GM19324 (cell line): ENCODE measurements around the gene NR2F6.

Source experiments
- ATAC-seq: cut with Tn5 transposase; IDR thresholded peaks from one replicate; pipeline ENCODE4 v1.9.1; 2021; ENCODE audit warnings: mild to moderate bottlenecking, moderate library complexity; ENCODE audit not compliant: unreplicated experiment, low FRiP score

NR2F6 gene

DNA sequence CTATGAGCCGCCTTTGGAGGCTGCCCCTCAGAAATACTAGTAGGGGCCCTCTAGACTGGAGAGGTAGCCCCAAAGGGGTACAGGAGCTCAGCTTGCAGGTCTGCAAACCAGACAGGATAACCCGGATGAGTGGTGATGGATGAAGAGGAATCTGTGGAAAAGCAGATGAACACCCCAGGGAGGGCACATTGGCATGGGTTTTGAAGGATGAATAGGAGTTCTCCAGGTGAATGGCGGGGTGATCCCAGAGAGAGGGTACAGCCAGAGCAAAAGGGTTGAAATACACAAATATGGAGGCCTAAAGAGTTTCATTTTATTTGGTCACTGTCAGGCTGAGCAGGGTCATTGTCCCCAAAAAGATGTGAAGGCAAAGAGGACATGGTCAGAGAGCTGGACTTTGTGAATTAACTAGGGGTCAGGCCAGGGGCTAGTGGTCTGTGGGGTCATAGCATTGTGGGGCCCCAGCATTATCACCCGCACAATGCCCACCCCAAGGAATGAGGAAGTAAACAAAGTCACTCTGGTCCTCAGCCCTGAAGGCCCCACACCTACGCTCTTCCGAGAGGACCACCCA lies 4.8 kb downstream of the NR2F6 start:
- ATAC-seq = no peak

DNA sequence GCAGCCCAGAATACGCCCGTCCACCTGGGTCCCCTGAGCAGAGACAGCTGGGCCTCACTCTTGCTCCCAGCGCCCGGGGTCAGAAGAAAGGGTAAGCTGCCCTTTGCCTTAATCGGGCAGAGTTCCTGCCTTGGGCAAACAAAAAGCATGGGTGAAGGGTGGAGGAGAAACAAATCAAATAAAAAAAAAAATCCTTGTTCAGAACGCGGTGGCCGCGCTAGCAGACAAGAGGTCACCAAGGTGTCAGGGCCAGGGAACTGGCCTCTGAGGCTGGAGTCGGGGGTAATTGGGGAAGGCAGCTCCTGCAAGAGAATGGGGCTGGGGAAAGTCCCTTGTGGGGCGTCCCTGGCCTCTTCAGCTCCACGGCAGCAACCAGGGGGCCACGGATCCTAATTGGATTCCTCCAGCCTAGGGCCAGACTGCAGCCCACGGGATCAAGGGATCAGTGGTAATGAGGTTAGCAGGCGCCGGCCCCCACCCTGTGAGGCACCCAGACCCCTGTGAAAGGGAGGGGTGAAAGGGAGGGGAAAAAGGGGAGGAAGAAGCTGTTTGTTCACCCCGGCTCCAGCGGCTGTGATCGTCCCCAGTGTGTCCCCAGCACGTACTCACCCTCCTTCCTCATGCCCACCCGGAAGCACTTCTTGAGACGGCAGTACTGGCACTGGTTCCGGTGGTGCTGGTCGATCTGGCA lies 5.5 kb downstream of the NR2F6 start:
- no peak for ATAC-seq

DNA sequence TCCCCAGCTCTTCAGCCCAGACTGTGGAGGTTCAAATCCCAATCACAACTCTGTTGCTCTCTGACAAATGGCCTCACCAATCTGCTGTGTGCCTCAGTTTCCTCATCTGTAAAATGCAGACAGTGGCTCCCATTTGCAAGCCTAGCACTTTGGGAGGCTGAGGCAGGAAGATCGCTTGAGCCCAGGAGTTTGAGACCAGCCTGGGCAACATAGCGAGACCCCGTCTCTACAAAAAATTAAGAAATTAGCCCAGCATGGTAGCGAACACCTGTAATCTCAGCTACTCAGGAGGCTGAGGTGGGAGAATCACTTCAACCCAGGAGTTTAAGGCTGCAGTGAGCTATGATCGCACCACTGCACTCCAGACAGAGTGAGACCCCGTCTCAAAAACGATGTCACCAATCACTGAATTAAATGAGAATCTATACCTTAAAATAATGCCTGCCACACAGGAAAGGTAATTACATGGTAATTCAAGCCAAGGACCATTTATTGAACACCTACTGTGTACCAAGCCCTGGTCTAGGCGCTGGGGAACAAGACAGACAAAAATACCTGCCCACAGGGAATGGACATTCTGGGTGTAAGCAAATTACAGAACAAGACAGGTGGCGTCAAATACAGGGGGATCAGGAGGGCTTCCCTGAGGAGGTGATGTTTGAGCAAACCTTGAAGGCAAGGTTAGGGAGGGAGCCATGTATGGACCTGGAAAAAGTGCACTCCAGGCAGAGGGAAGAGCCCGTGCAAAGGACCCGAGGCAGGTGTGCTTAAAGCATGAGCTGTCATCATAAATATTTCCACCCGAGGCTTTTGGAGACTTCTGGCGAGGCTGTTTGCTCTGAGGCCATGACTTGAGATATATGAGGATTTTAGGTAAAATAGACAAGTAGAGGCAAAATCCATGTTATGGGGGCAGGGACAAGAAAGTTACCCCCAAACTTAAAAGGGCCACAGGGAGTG lies 7.7 kb downstream of the NR2F6 start:
- ATAC-seq = no peak

DNA sequence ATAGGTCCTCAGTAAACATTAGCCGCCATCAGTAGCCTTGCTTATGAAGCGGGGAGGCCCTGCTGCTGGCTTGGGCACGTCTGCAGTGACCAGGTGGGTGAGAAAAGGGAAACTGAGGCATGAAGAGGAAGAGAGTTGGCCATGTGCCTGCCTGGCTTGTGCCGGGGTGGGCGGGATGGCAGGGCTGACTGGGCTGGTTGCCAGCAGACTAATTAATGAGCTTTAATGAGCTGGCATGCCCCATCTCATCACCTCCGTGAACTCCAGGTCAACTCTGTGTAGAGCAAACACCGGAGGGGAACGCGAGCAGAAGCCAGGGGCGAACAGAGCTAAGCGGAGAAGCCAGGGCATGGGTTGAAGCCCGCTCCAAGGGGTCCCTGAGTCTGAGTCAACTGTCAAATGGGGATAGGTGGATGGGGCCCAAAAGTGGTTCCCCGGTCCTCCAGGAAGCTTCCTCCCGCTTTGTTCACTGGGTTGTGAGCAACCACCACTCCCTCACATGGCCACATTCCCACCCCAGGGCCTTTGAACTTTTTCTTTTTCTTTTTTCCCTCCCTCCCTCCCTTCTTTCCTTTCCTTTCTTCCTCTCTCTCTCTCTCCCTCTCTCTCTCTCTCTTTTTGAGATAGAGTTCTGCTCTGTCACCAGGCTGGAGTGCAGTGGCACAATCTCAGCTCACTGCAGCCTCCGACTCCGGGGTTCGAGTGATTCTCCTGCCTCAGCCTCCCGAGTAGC lies 8.7 kb downstream of the NR2F6 start:
- ATAC-seq = no peak

DNA sequence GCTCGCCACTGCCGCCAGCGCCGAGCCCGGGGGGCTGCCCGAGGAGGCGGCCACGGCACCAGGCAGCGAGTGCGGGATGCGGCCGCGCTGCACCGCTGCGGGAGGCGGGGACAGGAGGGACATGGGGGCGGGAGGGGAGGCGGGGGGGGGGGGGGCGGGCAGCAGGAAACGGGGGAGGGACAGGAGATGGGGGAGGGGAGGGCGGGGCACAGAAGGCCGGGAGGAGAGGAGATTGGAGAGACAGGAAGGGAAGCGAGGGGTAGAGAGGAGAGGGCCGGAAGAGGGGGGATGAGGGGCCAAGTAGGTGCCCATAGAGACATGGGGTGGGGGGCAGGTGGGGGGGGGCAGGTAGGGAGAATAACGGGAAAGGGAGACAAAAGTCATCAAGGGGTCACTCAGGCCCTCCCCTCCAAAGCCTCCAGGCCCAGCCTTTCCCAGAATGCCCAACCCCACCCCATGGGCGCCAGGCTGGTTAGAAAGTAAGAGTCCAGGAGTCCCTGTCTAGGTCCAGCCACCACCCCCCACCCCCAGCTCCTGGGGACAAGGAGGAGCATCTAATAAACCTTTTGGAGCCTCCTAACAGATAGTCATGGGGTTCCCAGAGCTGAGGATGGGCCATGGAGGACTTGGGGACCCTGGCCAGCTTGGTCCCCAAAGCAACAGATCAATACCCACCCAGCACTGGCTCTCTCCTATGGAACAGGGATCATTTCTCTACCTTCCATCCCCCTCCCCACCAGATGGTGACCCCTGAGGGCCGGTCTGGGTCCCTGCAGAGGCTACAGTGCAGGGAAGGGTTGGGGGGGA lies 9.5 kb downstream of the NR2F6 start:
- no peak for ATAC-seq

DNA sequence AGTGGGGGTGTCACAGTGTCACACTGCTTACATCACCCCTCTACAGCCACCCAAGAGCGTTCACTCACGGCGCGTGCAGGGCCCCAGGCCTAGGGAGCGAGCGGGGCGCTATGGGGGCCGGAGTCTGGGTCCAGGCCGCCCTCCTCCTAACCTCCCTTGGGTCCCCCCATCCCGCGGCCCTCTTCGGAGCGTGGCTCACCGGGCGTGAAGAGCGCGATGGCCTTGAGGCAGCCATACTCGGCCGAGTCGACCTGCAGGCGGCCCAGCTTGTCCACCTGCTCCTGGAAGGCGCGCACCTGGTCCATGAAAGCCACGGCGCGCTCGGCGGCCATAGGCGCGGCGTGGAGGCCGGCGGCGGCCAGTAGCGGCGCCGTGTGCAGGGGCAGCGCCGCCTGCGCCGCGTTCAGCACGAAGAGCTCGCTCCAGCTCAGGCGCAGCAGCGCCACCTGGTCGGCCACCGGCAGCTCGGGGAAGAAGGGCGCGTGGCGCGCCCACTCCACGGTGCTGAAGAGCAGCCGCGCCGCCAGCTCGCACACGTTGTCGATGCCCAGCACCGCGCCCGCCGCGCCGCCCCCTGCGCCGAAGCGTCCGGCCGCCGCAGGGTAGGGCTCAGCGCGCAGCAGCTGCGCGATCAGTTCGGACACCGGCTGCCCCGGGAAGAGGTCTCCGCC lies 10.3 kb downstream of the NR2F6 start:
- ATAC-seq = peak; percentile 72

DNA sequence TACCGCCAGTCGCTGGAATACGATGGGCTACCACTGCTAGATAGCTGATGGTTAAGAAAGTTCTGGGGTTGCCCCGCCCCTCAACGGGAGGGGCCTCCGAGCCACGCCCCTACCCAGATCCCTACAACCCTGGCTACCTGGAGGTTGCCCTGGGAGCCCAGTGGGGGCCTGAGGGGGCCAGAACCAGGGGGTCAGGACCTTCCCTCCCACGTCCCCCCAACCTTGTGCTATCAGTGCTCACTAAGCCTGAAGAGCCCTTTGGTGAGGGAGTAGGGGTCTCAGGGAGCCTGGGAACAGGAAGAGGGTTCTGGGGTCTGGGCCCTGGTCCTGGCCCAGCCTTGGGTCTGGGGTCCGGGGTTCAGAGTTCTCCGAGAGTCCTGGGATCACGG lies 10.8 kb downstream of the NR2F6 start:
- peak; percentile 24 for ATAC-seq

DNA sequence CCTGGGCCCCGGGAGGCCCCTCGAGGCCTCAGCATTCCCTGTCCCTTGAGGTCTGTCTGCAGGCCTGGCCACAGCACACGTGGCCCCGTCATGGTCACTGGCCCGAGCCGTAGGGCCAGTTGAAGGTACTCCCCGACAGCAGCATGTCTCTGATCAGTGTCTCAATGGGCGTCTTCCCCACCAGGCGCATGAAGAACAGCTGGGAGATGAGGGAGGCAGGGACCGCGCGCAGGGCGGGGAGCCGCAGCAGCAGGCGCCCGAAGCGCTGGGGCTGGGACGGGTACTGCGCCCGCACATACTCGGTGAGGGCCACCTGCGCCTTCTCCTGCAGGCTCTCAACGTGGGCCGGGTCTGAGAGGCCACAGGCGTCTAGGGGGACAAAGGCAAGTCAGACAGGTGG lies 13.5 kb downstream of the NR2F6 start:
- ATAC-seq = no peak

DNA sequence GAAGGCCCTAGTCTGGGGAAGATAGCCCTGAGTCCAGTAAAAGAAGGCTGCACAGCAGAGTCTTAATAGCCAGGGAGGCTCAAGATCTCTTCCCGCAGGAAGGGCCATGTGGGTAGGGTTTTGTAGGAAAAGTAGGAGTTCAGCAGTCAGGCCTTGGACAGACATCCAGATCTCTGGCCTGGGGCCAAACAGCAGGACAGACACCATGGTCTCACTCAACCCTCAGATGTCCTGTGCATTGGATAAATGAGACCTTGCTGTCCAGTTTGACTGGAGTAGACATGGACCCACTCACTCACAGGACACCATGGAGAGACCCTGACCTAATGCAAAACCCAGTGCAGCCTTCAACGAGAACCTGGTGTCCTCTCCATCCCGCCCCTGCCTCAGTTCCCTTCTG lies 15.8 kb downstream of the NR2F6 start:
- ATAC-seq = no peak

DNA sequence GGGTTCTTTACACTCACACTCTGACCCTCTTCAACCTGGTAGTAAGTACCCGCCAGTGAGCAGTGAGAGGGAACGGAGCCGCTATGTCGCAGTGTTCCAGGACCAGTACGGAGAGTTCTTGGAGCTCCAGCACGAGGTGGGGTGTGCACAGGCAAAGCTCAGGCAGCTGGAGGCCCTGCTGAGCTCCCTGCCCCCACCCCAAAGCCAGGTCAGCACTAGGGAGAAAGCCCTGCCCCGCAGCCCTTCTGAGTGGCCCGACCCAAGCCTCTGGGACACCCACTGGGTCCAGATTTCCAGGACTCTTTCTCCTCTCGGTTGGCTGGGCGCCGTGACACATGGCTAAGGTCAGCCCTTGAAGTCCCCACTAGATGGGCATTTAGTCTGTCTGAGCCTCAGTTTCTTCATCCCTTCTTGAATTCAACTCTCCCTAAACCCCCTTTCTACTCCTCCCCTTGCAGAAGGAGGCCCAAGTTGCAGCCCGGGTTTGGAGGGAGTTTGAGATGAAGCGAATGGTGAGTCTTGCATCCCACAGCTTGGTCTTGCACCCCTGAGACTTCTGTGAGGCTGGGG lies 17.8 kb downstream of the NR2F6 start:
- no peak for ATAC-seq

DNA sequence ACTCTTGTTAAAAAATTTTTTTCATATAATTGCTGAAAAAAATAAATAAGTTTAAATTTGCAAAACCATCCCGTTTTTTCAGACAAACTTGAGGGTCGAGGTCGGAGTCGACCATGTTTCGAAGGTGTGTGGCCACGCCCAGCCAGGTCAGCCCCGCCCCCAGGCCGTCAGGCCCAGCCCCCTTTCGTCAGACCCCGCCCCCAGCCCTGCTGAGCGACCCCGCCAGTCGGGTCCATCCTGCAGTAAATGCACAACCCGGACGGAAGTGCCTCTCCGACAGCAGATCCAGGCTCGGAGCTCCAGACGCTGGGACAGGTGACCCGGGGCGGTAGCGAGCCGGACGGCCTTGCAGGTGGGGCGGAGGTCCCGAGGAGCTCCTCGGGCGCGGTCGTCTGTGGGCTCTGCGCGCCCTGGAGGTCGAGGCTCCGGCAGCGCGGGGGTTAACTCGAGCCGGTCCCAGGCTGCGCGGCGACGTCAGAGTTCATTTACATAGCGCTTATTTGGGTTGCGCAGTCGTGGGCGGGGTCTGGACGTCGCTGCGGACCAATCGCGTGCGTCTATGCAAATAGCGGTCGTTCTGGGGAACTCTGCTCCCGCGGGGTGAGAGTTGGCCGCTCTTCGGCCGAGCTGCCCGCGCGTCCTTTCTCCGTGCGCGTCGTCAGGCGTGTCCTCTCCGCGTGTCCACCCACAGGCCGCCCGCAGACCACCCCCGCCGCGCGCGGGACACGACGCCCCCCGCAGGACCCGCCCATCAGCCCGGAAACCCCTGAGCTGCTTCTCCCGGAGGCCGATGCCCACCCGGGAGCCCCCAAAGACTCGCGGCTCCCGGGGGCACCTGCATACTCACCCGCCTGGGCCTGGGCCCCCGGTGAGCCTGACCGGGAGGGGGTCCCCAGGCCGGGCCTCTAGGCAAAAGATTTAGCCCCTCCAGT lies 19.5 kb downstream of the NR2F6 start, which contains the start of gene OCEL1:
OCEL1 (plus strand) TSS at position 225 of the 932 bp plus-strand sequence; CDS start at position 247, 22 bp downstream.
- peak; percentile 94 for ATAC-seq

DNA sequence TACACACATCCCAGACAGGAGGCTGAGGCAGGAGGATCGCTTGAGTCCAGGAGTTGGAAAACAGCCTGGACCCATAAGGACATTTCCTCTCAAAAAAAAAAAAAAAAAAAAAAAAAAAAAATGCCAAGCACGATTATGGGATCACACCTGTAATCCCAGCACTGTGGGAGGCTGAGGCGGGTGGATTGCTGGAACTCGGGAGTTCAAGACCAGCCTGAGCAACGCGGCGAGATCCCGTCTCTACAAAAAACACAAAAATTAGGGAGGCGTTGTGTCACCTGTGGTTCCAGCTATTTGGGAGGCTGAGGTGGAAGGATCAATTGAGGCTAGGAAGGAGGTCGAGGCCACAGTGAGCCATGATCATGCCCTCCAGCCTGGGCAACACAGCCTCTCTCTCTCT lies 20.7 kb downstream of the NR2F6 start:
- ATAC-seq = no peak

DNA sequence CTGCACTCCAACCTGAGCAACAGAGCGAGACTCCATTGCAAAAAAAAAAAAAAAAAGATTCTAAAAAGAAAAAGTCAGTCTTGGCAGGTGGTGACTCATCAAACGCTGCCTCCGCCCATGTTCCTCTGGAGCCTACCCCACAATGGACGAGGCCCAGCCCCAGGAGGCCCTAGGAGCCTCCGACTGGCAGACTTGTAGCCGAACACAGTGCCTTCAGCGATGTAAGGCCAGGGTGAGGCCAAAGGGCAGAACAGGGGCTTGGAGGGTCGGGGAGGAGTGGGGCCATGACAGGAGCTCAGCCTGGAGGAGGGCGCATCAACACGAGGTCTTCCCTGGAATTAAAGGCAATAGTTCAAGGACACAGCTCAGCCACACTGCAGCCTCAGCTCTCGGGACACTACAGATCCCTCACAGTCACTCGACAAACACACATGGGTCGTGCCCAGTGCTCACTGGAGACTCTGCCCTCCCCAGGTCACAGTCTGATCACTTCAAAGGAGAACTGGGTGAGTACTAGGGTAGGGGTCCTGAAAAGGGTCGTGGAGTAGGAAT lies 25.4 kb downstream of the NR2F6 start:
- ATAC-seq = no peak

DNA sequence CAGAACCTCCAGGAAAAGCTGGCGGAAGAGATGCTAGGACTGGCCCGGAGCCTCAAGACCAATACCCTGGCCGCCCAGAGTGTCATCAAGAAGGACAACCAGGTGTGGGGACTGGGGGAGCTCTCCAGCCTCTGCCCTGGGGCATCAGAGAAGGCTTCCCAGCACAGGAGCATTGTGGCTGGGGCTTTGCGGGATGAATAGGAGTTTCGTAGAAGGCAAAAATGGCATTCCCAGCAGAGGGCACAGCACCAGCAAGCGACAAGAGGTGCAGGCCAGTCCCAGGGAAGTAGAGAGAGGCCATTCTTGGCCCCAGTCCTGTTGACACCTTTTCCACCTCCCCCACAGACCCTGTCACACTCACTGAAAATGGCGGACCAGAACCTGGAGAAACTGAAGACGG lies 26.4 kb downstream of the NR2F6 start:
- ATAC-seq = no peak

DNA sequence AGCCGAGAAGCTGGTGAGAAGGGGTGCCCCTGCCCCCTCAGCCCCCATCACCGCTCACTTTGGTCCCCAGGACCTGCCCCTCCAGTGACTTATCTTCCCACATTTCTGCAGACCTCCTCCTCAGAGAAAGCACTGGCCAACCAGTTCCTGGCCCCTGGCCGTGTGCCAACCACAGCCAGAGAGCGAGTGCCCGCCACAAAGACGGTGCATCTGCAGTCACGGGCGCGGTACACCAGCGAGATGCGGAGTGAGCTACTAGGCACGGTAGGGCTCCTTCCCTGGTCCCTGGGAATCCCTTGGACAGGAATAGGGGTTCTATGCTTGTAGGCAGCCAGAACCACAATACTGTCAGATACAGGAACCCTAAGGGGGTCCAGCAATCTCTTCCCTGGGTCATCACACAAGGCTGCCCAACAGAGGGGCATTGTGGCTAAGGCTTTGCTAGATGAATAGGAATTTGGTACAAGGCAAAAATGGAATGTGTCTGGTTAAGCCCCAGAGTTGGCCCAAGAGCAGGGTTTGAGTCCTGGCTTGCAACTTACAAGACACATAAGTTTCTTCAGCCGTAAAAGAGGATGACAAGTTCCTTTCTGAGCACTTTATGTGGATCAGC lies 29.6 kb downstream of the NR2F6 start:
- ATAC-seq = no peak

DNA sequence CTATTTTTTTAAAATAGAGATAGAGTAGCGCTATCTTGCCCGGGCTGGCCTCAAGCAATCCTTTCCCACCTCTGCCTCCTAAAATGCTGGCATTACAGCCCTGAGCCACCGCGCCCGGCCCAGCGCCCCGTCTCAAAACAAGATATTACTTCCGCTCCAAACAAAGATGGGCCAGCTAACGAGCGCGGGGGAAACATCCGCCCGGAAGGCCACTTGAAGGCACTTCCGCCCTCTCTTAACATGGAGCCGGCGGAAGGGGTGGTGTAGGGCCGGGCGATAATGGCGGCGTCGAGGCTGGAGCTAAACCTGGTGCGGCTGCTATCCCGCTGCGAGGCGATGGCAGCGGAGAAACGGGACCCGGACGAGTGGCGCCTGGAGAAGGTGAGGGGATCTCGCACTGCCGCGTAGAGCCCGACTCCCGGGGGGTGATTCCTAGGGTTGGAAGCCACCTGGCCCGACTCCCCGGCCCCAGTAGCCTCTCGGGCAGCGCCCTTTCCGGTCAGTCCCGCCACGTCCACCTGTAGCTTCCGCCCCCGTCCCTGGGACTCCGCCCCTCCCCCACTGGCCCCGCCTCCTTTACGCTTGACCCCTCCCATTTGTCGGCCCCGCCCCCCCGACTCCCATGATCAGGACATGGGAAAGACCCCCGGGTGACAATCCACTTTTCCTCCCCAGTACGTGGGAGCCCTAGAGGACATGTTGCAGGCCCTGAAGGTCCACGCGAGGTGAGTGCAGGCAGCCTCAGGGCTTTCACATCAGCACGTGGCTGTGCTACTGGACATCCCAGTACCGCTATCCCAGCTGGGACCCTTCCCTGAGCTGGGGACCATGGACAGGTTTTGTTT lies 30.4 kb downstream of the NR2F6 start, which contains the start of gene USE1:
USE1 (plus strand) TSS at position 231 of the 845 bp plus-strand sequence; CDS start at position 280, 49 bp downstream.
- peak; percentile 81 for ATAC-seq
